ENCODE results near the gene MRC2. TPM values are rescaled to one million over a fixed set of nuclear protein-coding genes. Genes with fewer than 3 reads are reported as not detected.

Gene MRC2
- total and polyA plus RNA-seq, 2 of the 13 experiments (the other 11 are each of a cell fraction or from before 2014, with no cell fraction given) = not detected

DNA sequence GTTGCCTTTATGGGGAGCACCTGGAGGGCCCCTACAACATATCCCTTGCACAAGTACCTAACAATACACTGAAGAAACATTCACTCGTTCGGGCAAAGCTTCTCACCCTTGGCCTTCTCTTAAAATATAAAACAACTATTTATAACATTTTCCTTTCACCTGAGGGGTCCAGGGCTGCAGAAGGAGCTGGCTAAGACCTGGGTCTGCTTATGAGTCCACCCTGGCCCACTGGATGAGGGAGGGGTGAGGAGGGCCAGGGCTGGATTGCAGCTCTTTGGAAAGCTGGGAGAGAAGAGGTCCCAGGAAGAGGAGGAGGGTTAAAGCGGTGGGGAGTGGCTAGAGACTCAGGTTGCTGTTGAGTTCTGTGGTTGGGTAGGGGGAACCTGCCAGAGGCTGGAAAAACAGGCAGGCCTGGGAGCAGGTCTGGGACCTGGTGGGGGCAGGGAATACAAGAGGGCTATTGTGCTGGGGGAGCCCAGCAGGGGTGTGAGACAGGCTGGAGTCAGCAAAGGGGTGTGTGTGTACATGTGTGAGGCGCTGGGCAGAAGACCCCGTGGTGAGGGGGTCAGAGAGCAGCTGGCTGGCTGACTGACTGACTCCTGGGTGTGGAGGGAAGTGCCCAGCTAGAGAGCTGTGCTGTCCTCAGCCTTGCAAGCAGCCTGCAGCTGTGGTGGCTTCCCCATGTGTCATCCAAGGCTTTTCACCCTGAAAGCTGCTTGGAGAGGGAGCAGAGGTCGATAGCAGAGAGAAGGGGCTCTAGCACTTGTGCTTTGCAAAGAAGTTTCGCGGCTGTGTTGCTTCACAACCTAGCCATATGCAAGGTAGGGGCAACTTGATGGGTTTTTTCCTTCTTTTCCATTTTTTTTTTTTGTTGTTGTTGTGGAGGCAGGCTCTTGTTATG lies 10.2 kb upstream of the MRC2 start (continued):
- no peak for TF ChIP-seq BRCA1 (CRISPR knock-in tag; IDR thresholded peaks at IDR 0.05)
- peak; percentile 6 for TF ChIP-seq TEAD3 (CRISPR knock-in tag; optimal IDR thresholded peaks at IDR 0.05; ENCODE audit: borderline replicate concordance)
- peak; percentile 96 for TF ChIP-seq ZNF292 (CRISPR knock-in tag; IDR thresholded peaks at IDR 0.05; ENCODE audit: borderline replicate concordance, low read depth)
- TF ChIP-seq ZNF382 (CRISPR knock-in tag; IDR thresholded peaks at IDR 0.05; ENCODE audit: borderline replicate concordance) = no peak
- no peak for TF ChIP-seq ZNF572 (CRISPR knock-in tag; IDR thresholded peaks at IDR 0.05)
- no peak for TF ChIP-seq SIN3A (IDR thresholded peaks at IDR 0.05; ENCODE audit: borderline replicate concordance, low read depth, low read length)
- peak; percentile 9; the same call in 1 of the 2 replicates for TF ChIP-seq FOXK1 (CRISPR knock-in tag; IDR thresholded peaks at IDR 0.05; ENCODE audit: borderline replicate concordance, low read depth)
- TF ChIP-seq ZNF260 (CRISPR knock-in tag; IDR thresholded peaks at IDR 0.05; ENCODE audit: borderline replicate concordance, low read depth) = no peak
- peak; percentile 71; the same call in 1 of the 2 replicates for TF ChIP-seq ATF7-NPFF (CRISPR knock-in tag; IDR thresholded peaks at IDR 0.05; ENCODE audit: low read depth)
- TF ChIP-seq ZNF577 (CRISPR knock-in tag; IDR thresholded peaks at IDR 0.05; ENCODE audit: borderline replicate concordance, low read depth) = no peak
- TF ChIP-seq ZNF543 (CRISPR knock-in tag; IDR thresholded peaks at IDR 0.05) = peak; percentile 65; the same call in 1 of the 2 replicates
- TF ChIP-seq RAD21 (CRISPR knock-in tag; IDR thresholded peaks at IDR 0.05) = no peak; the same call in none of the 2 replicates
- peak; percentile 42 for TF ChIP-seq SKI (IDR thresholded peaks at IDR 0.05; ENCODE audit: partially characterized antibody)
- TF ChIP-seq ZNF678 (CRISPR knock-in tag; IDR thresholded peaks at IDR 0.05) = no peak
- no peak for TF ChIP-seq MAFF (IDR thresholded peaks at IDR 0.05; ENCODE audit: low read depth, low read length)
- TF ChIP-seq HNRNPL (IDR thresholded peaks at IDR 0.05; ENCODE audit: low read depth, low read length) = peak; percentile 59; the same call in 1 of the 2 replicates
- no peak for TF ChIP-seq ZNF75D (CRISPR knock-in tag; IDR thresholded peaks at IDR 0.05; ENCODE audit: borderline replicate concordance)
- peak; percentile 67; the same call in 1 of the 2 replicates for TF ChIP-seq TGIF2 (CRISPR knock-in tag; IDR thresholded peaks at IDR 0.05)
- TF ChIP-seq, protein P1, sequence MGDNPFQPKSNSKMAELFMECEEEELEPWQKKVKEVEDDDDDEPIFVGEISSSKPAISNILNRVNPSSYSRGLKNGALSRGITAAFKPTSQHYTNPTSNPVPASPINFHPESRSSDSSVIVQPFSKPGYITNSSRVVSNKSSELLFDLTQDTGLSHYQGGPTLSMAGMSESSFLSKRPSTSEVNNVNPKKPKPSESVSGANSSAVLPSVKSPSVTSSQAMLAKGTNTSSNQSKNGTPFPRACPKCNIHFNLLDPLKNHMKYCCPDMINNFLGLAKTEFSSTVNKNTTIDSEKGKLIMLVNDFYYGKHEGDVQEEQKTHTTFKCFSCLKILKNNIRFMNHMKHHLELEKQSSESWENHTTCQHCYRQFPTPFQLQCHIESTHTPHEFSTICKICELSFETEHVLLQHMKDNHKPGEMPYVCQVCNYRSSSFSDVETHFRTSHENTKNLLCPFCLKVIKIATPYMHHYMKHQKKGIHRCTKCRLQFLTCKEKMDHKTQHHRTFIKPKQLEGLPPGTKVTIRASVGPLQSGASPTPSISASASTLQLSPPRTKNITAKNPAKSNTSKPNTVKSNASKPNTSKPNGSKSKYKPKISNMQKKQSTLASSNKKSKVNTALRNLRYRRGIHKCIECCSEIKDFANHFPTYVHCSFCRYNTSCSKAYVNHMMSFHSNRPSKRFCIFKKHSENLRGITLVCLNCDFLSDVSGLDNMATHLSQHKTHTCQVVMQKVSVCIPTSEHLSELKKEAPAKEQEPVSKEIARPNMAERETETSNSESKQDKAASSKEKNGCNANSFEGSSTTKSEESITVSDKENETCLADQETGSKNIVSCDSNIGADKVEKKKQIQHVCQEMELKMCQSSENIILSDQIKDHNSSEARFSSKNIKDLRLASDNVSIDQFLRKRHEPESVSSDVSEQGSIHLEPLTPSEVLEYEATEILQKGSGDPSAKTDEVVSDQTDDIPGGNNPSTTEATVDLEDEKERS (CRISPR knock-in tag; IDR thresholded peaks at IDR 0.05) = no peak
- TF ChIP-seq, protein P2, sequence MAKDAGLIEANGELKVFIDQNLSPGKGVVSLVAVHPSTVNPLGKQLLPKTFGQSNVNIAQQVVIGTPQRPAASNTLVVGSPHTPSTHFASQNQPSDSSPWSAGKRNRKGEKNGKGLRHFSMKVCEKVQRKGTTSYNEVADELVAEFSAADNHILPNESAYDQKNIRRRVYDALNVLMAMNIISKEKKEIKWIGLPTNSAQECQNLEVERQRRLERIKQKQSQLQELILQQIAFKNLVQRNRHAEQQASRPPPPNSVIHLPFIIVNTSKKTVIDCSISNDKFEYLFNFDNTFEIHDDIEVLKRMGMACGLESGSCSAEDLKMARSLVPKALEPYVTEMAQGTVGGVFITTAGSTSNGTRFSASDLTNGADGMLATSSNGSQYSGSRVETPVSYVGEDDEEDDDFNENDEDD (CRISPR knock-in tag; IDR thresholded peaks at IDR 0.05; ENCODE audit: borderline replicate concordance) = no peak; the same call in 1 of the 2 replicates
- TF ChIP-seq FOXP1 (IDR thresholded peaks at IDR 0.05) = peak; percentile 46; the same call in 1 of the 2 replicates
- peak; percentile 20; the same call in 1 of the 2 replicates for TF ChIP-seq FOXP1 (CRISPR knock-in tag; IDR thresholded peaks at IDR 0.05)
- TF ChIP-seq ZFP62 (CRISPR knock-in tag; IDR thresholded peaks at IDR 0.05) = no peak
- TF ChIP-seq, protein P3, sequence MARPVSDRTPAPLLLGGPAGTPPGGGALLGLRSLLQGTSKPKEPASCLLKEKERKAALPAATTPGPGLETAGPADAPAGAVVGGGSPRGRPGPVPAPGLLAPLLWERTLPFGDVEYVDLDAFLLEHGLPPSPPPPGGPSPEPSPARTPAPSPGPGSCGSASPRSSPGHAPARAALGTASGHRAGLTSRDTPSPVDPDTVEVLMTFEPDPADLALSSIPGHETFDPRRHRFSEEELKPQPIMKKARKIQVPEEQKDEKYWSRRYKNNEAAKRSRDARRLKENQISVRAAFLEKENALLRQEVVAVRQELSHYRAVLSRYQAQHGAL (CRISPR knock-in tag; IDR thresholded peaks at IDR 0.05; ENCODE audit: not compliant biosample characterization) = no peak
- TF ChIP-seq, protein P4, sequence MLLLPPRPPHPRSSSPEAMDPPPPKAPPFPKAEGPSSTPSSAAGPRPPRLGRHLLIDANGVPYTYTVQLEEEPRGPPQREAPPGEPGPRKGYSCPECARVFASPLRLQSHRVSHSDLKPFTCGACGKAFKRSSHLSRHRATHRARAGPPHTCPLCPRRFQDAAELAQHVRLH (CRISPR knock-in tag; IDR thresholded peaks at IDR 0.05; ENCODE audit: borderline replicate concordance, low read depth) = peak; percentile 66; the same call in 1 of the 2 replicates

All from HepG2 (cell line).